HUDEP-2 (cell line): ENCODE results near the gene GNB3.
A peak's percentile ranks its signal among the peaks of the same experiment; 100 is the strongest.
"Not testable (repeated sequence)": the region's sequence is repeated elsewhere in the genome, so short reads cannot be mapped to it uniquely, and the experiment has no call there.

Experiments used
- DNase-seq, 76 experiments: peaks; one replicate each; lab custom pipeline; 2025; ENCODE audit not compliant: unreplicated experiment in 76 of 76; lab: John Stamatoyannopoulos, UW

GNB3 gene

GRCh38 chr12:6873094-6874014 lies 32.6 kb downstream of the GNB3 start, which contains the start of gene SPSB2:
TSS of gene SPSB2 (minus strand) at chr12:6873303. CDS start at chr12:6872901, 402 bp downstream.
- peak in 75 of 76 experiments; percentile 64 to 98 (median 93) for DNase-seq

GRCh38 chr12:6874015-6874368 lies 33.3 kb downstream of the GNB3 start:
- DNase-seq = not testable (repeated sequence)

- not testable (repeated sequence) for DNase-seq
Measured at GRCh38 chr12:6879824-6880223, 39.1 kb downstream of the GNB3 start.

GRCh38 chr12:6883252-6883651 lies 42.5 kb downstream of the GNB3 start:
- no peak for DNase-seq

GRCh38 chr12:6883683-6884082 lies 43.0 kb downstream of the GNB3 start:
- DNase-seq = no peak

GRCh38 chr12:6884539-6884938 lies 43.8 kb downstream of the GNB3 start:
- DNase-seq = no peak

GRCh38 chr12:6886206-6886999 lies 45.7 kb downstream of the GNB3 start:
- DNase-seq = not testable (repeated sequence)

- no peak for DNase-seq
Measured at GRCh38 chr12:6887460-6887859, 46.7 kb downstream of the GNB3 start.

GRCh38 chr12:6888360-6888759 lies 47.6 kb downstream of the GNB3 start:
- DNase-seq = no peak

GRCh38 chr12:6888794-6889193 lies 48.1 kb downstream of the GNB3 start:
- DNase-seq = not testable (repeated sequence)

GRCh38 chr12:6889775-6890573 lies 49.2 kb downstream of the GNB3 start:
- not testable (repeated sequence) for DNase-seq

GRCh38 chr12:6890789-6891645 lies 50.3 kb downstream of the GNB3 start:
- peak in 75 of 76 experiments; percentile 57 to 98 (median 96) for DNase-seq

- DNase-seq = peak in 1 of 76 experiments; percentile 16
Measured at GRCh38 chr12:6891646-6892001, 50.9 kb downstream of the GNB3 start.

GRCh38 chr12:6892683-6893082 lies 52.0 kb downstream of the GNB3 start:
- not testable (repeated sequence) for DNase-seq

- no peak for DNase-seq
Measured at GRCh38 chr12:6894321-6894720, 53.6 kb downstream of the GNB3 start.
